K562 (cell line): ENCODE data around the gene MSL2. TPM values are rescaled to one million over a fixed set of nuclear protein-coding genes. Genes with fewer than 3 reads are reported as not detected.
"Not testable (repeated sequence)": the region's sequence is repeated elsewhere in the genome, so short reads cannot be mapped to it uniquely, and the experiment has no call there.

Experiments
- ATAC-seq: fragments of 200-7000 bp; cut with Tn5 transposase; 3 replicates; pipeline ENCODE4 v1.9.1; 2020; ENCODE audit warnings: moderate library complexity
- BruUV-seq: library from RNA; stranded (reverse); fragments of 400-500 nt; replicated peaks from 2 replicates; lab custom pipeline; 2021; lab: Mats Ljungman, UMichigan
- CTCF ChIA-PET: fragments of 300-600 bp; formaldehyde crosslinking; extraction: SDS; loops from one replicate; lab custom pipeline; 2021; ENCODE audit warnings: low intra/inter-chr PET ratio; lab: Yijun Ruan, JAX
- POLR2A ChIA-PET: fragments of 300-600, 350-650 bp; sonication (Branson Sonifier 250); formaldehyde crosslinking; extraction: SDS; loops from one replicate; lab custom pipeline; 2021; ENCODE audit warnings: antibody characterized with exemption, inconsistent platforms; lab: Yijun Ruan, JAX
- DNase-seq, 4 experiments: peaks; one replicate each; pipeline versions ENCODE4 v3.0.0 to v3.0.0-alpha.2; 2011 to 2018; ENCODE audit warnings: low spot score in 3 of 4, mixed read lengths in 3 of 4; ENCODE audit errors: extremely low read depth in 1 of 4
- FAIRE-seq: peaks from 2 replicates; lab custom pipeline; 2011; peaks lifted over from hg19 to GRCh38; lab: Jason Lieb, UNC
- H2AFZ ChIP-seq: 2 replicates; pipeline ENCODE4 v1.6.0; 2011; ENCODE audit warnings: low read depth, low read length, control low read depth, inconsistent platforms
- H3K27ac ChIP-seq: fragments of 200-600 bp; 3 replicates; pipeline ENCODE4 v1.8.0; 2011; ENCODE audit warnings: low read depth, mild to moderate bottlenecking, control low read depth, inconsistent platforms, low read length, moderate library complexity, mixed read lengths; ENCODE audit errors: extremely low read depth
- H3K27me3 ChIP-seq, 2 experiments: fragments of 300-600 bp in 1 of 2; 2 replicates in 1 of 2; 3 replicates in 1 of 2; pipeline versions ENCODE4 v1.6.0 to v1.8.0; 2011; ENCODE audit warnings: inconsistent platforms in 2 of 2, low read length in 2 of 2, mild to moderate bottlenecking in 1 of 2, mixed read lengths in 1 of 2, moderate library complexity in 1 of 2; ENCODE audit not compliant: control insufficient read depth in 2 of 2, insufficient read depth in 2 of 2
- H3K36me3 ChIP-seq: fragments of 300-600 bp; 3 replicates; pipeline ENCODE4 v1.8.0; 2011; ENCODE audit warnings: mild to moderate bottlenecking, low read length, inconsistent platforms; ENCODE audit not compliant: control insufficient read depth, insufficient read depth
- H3K4me1 ChIP-seq, 2 experiments: fragments of 200-600 bp in 1 of 2; replicated peaks in 1 of 2; 2 replicates in 1 of 2; 3 replicates in 1 of 2; pipeline versions ENCODE4 v1.5.1 to v1.8.0; 2011; ENCODE audit warnings: inconsistent platforms in 2 of 2, low read length in 2 of 2, mild to moderate bottlenecking in 1 of 2, mixed read lengths in 1 of 2, moderate library complexity in 1 of 2; ENCODE audit not compliant: control insufficient read depth in 2 of 2, insufficient read depth in 2 of 2
- H3K4me2 ChIP-seq: 2 replicates; pipeline ENCODE4 v1.6.1; 2011; ENCODE audit warnings: low read length, control low read depth, inconsistent platforms, mixed read lengths; ENCODE audit not compliant: insufficient read depth
- H3K4me3 ChIP-seq: fragments of 200-600 bp; sonication (generic), shearing (Covaris generic); 2 replicates; pipeline ENCODE4 v1.5.1; 2016; ENCODE audit warnings: control low read depth, inconsistent platforms
- H3K79me2 ChIP-seq: fragments of 200-600 bp; 3 replicates; pipeline ENCODE4 v1.8.0; 2011; ENCODE audit warnings: low read length, inconsistent platforms; ENCODE audit not compliant: control insufficient read depth, insufficient read depth
- H3K9ac ChIP-seq, 2 experiments: 2 replicates each; pipeline versions ENCODE4 v1.6.0 to v1.6.1; 2011; ENCODE audit warnings: low read depth in 2 of 2, low read length in 2 of 2, control low read depth in 1 of 2, inconsistent platforms in 1 of 2, mild to moderate bottlenecking in 1 of 2, mixed read lengths in 1 of 2; ENCODE audit not compliant: insufficient read depth in 1 of 2
- H3K9me1 ChIP-seq: one replicate; pipeline ENCODE4 v1.6.0; 2011; ENCODE audit warnings: inconsistent platforms, mild to moderate bottlenecking, low read length, moderate library complexity; ENCODE audit not compliant: control insufficient read depth, insufficient read depth
- H3K9me3 ChIP-seq: replicated peaks from 2 replicates; pipeline ENCODE4 v1.5.1; 2011; ENCODE audit warnings: low read depth, low read length, inconsistent platforms; ENCODE audit not compliant: control insufficient read depth, insufficient read depth
- H4K20me1 ChIP-seq: replicated peaks from 2 replicates; pipeline ENCODE4 v1.6.1; 2011; ENCODE audit warnings: low read length, inconsistent platforms, mixed read lengths; ENCODE audit not compliant: control insufficient read depth, insufficient read depth
- EGR1 ChIP-seq: fragments of 450-650 bp; conservative IDR thresholded peaks from 2 replicates; pipeline ENCODE4 v1.6.1; 2017; ENCODE audit warnings: mild to moderate bottlenecking
- MLLT1 ChIP-seq, 2 experiments: fragments of 450-650 bp; IDR thresholded peaks; 2 replicates each; pipeline ENCODE4 v1.6.1; 2016
- MTA2 ChIP-seq: fragments of 450-650 bp; IDR thresholded peaks from 2 replicates; pipeline ENCODE4 v1.6.1; 2016; ENCODE audit warnings: low read depth
- NFIC ChIP-seq: fragments of 450-650 bp; IDR thresholded peaks from 2 replicates; pipeline ENCODE4 v1.6.1; 2017; ENCODE audit warnings: mild to moderate bottlenecking, inconsistent platforms
- RBFOX2 ChIP-seq: fragments of 200-400 bp; formaldehyde crosslinking; IDR thresholded peaks from 2 replicates; pipeline ENCODE4 v1.6.1; 2017; ENCODE audit warnings: low read depth, mild to moderate bottlenecking, low read length, moderate library complexity
- WGBS: fragments of 100-300 bp; shearing (Covaris generic); methylation state at CpG from one replicate; pipeline ENCODE4 v1.1.6; 2016; ENCODE audit warnings: low coverage, mixed read lengths; ENCODE audit not compliant: insufficient coverage; ENCODE audit errors: missing lambda C conversion rate; 5-methylcytosine and 5-hydroxymethylcytosine counted together
- in situ Hi-C: fragments of 300-500 bp; cut with MboI; formaldehyde crosslinking; loops from 4 replicates; pipeline ENCODE4 v1.15.0; 2018; ENCODE audit warnings: inconsistent platforms, mixed read lengths
- intact Hi-C: fragments of 100-400 bp; cut with micrococcal nuclease; formaldehyde crosslinking; loops from 2 replicates; pipeline ENCODE4 v1.14.2; 2022
- polyA plus RNA-seq, 8 experiments: library from polyadenylated mRNA; depleted of rRNA in 4 of 8; stranded (reverse) in 5 of 8; unstranded in 3 of 8; fragments of >200 nt; fragmentation: Nextera tagmentation in 2 of 8; fragmentation: Illumina TruSeq in 1 of 8; extraction: Ambion mirVana in 2 of 8; extraction: Trizol in 1 of 8; gene quantifications; 2 replicates each; pipeline versions ENCODE4 v1.2.1 to v1.2.3, GENCODE V29; 2011 to 2014; ENCODE audit warnings: inconsistent platforms in 1 of 8, missing spikeins in 1 of 8
- total RNA-seq, 7 experiments: library from RNA; depleted of rRNA in 6 of 7; stranded (reverse); fragments of >200 nt in 6 of 7; fragmentation: Illumina TruSeq in 2 of 7; extraction: Trizol in 2 of 7; gene quantifications; 2 replicates each; pipeline versions ENCODE4 v1.2.1 to v1.2.3, GENCODE V29; 2011 to 2021; ENCODE audit warnings: low replicate concordance in 1 of 7

The MSL2 gene
- total and polyA plus RNA-seq, 9 of the 15 experiments (the other 6 are each of a cell fraction or from before 2014, with no cell fraction given): 1.9 to 19.9 (median 9.1) TPM

- peaks cover 89% of the 10 kb centered on the region for H3K79me2 ChIP-seq
- H3K4me2 ChIP-seq: peak overlapping the region; percentile 87
- FAIRE-seq, ATAC-seq, in situ Hi-C loops, H3K9me1 ChIP-seq, intact Hi-C loops, H3K27ac ChIP-seq, DNase-seq, H3K27me3 ChIP-seq, BruUV-seq, CTCF ChIA-PET, H2AFZ ChIP-seq, H3K9me3 ChIP-seq: not testable (repeated sequence)
- H3K4me3 ChIP-seq: peak overlapping the region; percentile 76
- peaks cover 6 to 20% of the 10 kb centered on the region in 2 experiments; a peak in 4 of 5 replicates for H3K4me1 ChIP-seq
- WGBS: 8% methylated on average over 6 of the region's 6 CpGs
- TF ChIP-seq MLLT1 (IDR thresholded peaks at IDR 0.05) (0 out of 4 replicates have a peak, but pooled peaks of 1 of the 2 experiments have one; percentile 18), RBFOX2 (0 out of 2 replicates have a peak, but pooled peaks have one; percentile 3), MTA2 (0 out of 2 replicates have a peak, but pooled peaks have one; percentile 2), NFIC (peak; percentile 10; the same call in 1 of the 2 replicates), EGR1 (0 out of 2 replicates have a peak, but pooled peaks have one; percentile 6)
- H3K36me3 ChIP-seq: peaks cover 13% of the 10 kb centered on the region; the same call in 2 of the 3 replicates
- peak overlapping the region in 1 of 2 experiments; percentile 89; a peak in 3 of 4 replicates for H3K9ac ChIP-seq
- peaks cover 55% of the 10 kb centered on the region for H4K20me1 ChIP-seq
- POLR2A ChIA-PET: interaction anchor here (0.7 kb wide), 1 partner anchor 19 kb away, joined by 4 read pairs; no protein-coding TSS in a partner anchor
Observed at GRCh38 chr3:136192195-136192594, 3.9 kb downstream of the MSL2 start.
